Inflammatory macrophage treated with lipopolysaccharide for 1 hour (primary cell): ENCODE results near the gene SMARCA1.

Experiments used
- DNase-seq, 2 donors: peaks; one replicate each; pipeline ENCODE4 v3.0.0-alpha.2; 2020 to 2022

Gene SMARCA1

GRCh38 chrX:129530410-129530809 lies 7.1 kb upstream of the SMARCA1 start:
- no peak for DNase-seq

DNA sequence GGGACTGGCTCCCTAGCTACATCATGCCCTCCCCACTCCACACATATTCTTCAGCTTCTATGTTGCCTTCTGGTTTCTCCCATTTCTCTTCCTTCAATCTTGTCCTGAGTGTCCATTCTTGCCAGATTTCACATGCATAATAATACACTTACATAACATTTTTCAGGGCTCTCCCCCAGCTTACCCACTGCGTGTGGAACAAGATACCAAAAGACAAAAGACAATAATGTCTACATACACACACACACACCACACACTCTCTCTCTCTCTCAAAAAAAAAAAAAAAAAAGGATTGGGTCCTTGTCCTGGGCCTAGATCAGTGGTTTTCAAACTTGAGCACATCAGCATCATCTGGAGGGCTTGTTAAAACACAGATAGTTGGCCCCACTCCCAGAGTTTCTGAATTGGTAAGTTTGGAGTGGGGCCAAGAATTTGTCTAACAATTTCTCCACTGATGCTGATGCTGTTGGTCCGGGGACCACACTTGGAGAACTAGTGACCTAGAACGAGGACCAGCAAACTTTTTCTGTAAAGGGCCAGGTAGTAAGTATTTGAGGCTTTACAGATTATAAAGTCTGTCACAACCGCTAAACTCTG lies 6.5 kb upstream of the SMARCA1 start:
- no peak for DNase-seq

DNA sequence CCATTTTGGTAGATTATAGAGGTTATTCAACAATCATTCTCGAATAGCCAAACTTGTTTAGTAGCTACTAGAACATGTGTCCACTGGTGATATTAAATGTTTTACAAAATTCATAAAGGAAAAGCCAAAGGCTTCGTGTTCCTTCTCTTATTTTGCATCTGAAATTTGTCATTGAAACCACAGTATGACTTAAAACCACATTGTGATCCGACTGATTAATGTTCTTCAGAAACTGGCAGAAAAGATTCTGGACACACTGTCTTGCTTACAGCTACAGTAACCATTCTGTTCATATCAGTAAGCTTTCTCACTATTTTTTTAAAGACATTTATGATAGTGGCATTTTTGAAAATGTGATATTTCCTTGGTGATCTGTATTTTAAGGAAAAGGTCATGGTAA lies 2.6 kb upstream of the SMARCA1 start:
- no peak for DNase-seq

- no peak for DNase-seq
These were observed 1.9 kb upstream of the SMARCA1 start for GRCh38 chrX:129525162-129525561.

- no peak for DNase-seq
These were observed 1.1 kb upstream of the SMARCA1 start for GRCh38 chrX:129524250-129524850.

GRCh38 chrX:129522184-129523078 lies 859 bp downstream of the SMARCA1 start:
- peak in 1 of 2 donors; percentile 35 for DNase-seq

DNA sequence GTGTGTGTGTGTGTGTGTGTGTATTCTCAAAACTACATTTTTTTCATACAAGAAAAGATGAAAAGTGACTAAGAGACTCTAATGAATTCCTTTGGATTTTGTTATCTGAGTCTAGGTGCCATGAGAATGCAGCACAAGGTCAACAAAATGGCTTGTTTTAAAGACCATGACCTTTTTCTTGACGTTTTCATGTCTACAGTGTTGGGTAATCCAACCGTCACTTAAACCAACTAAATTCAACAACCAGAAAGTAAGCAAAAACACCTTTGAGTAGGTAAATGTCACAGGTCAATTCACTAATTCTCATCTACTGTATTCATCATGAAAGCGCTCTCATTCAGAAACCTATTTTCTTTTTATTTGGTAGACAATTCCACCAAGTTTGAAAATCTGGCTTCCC lies 3.1 kb downstream of the SMARCA1 start:
- no peak for DNase-seq

- DNase-seq = no peak
These were observed 6.9 kb downstream of the SMARCA1 start for GRCh38 chrX:129516402-129516801.

GRCh38 chrX:129512409-129512808 lies 10.9 kb downstream of the SMARCA1 start:
- no peak for DNase-seq

GRCh38 chrX:129511689-129512088 lies 11.6 kb downstream of the SMARCA1 start:
- no peak for DNase-seq

DNA sequence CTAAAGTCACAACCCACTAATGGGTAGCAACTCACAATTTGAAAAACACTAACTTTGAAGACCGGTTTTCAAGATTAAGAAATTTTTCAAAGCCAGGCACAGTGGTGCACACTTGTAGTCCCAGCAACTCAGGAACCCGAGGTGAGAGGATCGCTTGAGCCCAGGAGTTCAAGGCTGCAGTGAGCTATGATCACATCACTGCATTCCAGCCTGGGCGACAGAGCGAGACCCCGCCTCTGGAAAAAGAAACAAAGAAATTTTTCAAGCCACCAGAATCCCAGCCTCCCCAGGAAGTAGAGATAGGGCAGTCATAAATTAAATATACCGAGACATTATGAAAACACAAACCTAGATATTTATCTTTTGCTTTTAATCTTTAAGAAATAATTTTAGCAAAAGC lies 13.0 kb downstream of the SMARCA1 start:
- no peak for DNase-seq

DNA sequence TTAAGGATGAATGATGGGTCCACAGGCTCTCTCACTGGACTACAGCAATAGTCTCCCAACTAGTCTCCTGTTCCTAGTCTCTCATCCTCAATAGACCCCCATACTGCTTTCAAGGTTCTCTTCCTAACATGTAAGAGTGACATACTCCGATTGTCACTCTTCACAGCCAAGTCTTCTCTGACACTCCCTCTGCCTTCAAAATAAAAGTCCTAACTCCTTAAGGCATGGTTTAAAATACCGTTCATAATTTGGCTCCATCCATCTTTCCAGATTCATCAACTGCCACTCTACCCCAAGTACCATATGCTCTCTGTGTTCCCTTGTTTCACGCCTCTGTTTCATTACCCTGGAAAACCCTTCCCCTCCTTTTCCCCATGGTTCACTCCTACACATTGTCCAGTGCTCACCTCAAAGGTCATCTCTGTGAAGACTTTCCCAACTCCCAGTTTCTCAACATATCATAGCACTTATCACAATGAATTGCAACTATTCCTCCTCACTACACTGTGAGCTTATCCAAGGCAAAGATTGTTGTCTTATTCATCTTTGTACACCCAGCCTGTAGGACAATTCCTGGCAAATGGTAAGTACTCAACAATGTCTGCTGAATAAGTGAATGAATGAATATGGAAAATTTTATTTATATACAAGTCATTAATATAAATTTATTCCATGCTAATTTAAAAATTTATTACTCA lies 26.0 kb downstream of the SMARCA1 start:
- no peak for DNase-seq

- DNase-seq = no peak
These were observed 26.7 kb downstream of the SMARCA1 start for GRCh38 chrX:129496625-129497024.

DNA sequence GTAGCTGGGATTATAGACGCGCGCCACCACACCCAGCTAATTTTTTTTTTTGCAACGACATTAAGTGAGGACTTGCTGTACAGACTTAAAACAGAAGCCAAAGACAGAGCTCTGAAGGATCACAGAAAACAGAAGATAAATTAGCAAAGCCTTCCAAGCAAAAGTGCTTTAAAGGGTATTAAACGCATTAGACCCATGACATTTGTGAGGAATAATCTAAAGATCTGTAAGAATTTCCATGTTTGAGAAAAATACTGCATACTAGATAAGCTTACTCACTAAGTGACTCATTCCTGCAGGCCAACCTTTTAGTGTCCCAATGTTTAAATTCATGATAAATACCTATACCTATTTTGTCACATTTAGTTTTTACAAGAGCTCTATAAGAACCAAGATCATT lies 27.4 kb downstream of the SMARCA1 start:
- no peak for DNase-seq

GRCh38 chrX:129494887-129495286 lies 28.4 kb downstream of the SMARCA1 start:
- no peak for DNase-seq

DNA sequence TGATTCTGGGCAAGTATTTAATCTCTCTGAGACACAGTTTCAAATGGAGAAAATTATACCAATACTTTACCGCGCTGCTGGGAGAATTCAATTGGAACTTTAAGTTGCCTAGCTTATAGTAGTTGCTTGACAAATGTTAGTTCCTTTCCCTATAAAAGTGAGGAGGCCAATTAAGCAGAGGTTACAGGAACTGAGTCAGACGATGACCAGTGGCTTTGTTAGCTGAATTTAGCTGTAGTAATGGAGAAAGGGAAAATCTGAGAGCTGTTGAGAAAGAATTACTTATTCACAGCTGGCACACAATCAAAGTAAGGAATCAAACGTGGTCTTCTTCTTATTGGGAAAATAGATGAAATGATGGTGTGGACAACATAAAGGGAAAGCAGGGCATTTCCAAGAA lies 29.6 kb downstream of the SMARCA1 start:
- DNase-seq = no peak

DNA sequence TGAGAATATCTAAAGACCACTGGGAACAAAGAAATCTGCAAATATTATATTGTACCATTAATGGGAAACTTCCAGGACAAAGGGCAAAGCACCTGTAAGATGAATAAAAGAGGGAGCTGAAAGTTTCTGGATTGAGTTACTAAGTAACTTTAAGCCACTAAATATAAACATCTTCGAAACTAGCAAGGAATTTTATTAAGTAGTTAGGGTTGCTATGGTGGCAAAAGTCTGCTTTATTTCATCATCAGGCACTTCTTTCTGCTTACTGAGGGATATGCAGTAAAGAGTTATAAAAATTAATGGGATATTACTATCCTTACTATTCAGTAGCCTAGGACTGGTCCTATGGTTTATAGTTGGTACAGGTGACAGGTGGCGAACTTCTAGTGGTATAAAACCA lies 33.0 kb downstream of the SMARCA1 start:
- no peak for DNase-seq

GRCh38 chrX:129488359-129488758 lies 34.9 kb downstream of the SMARCA1 start:
- DNase-seq = no peak

- DNase-seq = no peak
These were observed 42.4 kb downstream of the SMARCA1 start for GRCh38 chrX:129480889-129481288.

DNA sequence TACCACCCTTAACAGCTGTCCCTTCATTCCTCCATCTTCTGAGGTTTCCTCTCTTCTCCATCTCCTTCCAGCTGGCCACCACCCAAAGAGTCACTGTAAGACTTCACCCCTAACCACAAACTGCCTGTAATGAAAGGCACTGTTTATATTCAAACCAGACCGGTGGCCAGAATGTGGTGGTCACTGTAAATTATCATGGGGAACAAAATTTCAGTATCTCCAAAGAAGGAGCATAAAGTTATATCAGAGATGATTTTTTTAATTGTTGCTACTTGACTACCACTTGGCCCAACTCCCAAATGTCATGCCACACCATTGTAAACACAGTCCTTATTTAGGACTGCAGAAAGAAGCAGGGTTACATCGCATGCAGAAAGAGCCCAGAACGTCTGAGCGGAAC lies 44.8 kb downstream of the SMARCA1 start:
- no peak for DNase-seq

DNA sequence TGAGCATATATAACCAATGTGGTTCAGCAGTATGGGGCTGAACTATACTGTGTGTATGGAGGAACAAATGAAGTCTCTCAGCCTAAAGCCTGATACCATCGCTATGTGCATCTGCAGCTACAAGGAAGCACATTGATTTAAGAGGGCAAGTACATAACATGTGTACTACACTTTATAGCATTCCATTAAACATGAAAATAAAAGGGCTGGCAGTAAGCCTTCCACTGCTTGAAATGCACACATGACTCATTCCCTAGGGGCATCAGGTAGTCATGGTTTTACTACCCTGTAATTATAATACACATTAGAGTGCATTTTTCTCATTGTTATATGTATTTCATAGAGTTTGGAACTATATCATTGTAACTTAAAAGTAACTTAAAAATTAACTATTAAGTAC lies 51.2 kb downstream of the SMARCA1 start:
- DNase-seq = no peak

GRCh38 chrX:129462707-129463106 lies 60.6 kb downstream of the SMARCA1 start:
- DNase-seq = no peak

- no peak for DNase-seq
These were observed 61.4 kb downstream of the SMARCA1 start for GRCh38 chrX:129461801-129462456.
